ENCODE measurements around the gene YY1AP1. TPM values are rescaled to one million over a fixed set of nuclear protein-coding genes. Genes with fewer than 3 reads are reported as not detected.

Gene YY1AP1, protein sequence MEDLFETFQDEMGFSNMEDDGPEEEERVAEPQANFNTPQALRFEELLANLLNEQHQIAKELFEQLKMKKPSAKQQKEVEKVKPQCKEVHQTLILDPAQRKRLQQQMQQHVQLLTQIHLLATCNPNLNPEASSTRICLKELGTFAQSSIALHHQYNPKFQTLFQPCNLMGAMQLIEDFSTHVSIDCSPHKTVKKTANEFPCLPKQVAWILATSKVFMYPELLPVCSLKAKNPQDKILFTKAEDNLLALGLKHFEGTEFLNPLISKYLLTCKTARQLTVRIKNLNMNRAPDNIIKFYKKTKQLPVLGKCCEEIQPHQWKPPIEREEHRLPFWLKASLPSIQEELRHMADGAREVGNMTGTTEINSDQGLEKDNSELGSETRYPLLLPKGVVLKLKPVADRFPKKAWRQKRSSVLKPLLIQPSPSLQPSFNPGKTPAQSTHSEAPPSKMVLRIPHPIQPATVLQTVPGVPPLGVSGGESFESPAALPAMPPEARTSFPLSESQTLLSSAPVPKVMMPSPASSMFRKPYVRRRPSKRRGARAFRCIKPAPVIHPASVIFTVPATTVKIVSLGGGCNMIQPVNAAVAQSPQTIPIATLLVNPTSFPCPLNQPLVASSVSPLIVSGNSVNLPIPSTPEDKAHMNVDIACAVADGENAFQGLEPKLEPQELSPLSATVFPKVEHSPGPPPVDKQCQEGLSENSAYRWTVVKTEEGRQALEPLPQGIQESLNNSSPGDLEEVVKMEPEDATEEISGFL
- total RNA-seq (67.1 TPM), polyA plus RNA-seq (ENCODE audit: insufficient read depth, low read depth, low replicate concordance) (33.4 TPM)
- long read RNA-seq, donor 1, transcript YY1AP1-212 (11 exons, 2,654 nt), result major isoform, 7 of 104 reads
- long read RNA-seq, donor 1, partial matches to known transcripts, result 86 of 104 reads
- long read RNA-seq, donor 1, other reads (novel, unspliced or antisense), result 9 of 104 reads
- long read RNA-seq, donor 2, partial matches to known transcripts, result 0 of 7 reads
- long read RNA-seq, donor 2, other reads (novel, unspliced or antisense), result 0 of 7 reads
- long read RNA-seq, donor 3, partial matches to known transcripts, result 123 of 149 reads
- long read RNA-seq, donor 3, other reads (novel, unspliced or antisense), result 19 of 149 reads
- long read RNA-seq, donor 4, transcript YY1AP1-212 (11 exons, 2,654 nt), result major isoform, 7 of 20 reads
- long read RNA-seq, donor 4, partial matches to known transcripts, result 8 of 20 reads
- long read RNA-seq, donor 4, other reads (novel, unspliced or antisense), result 0 of 20 reads
- long read RNA-seq, donor 5, partial matches to known transcripts, result 0 of 1 reads
- long read RNA-seq, donor 5, other reads (novel, unspliced or antisense), result 0 of 1 reads
- long read RNA-seq, donor 6, partial matches to known transcripts, result 164 of 185 reads
- long read RNA-seq, donor 6, other reads (novel, unspliced or antisense), result 18 of 185 reads
- long read RNA-seq, donor 7, transcript YY1AP1-212 (11 exons, 2,654 nt), result minor isoform, 7 of 26 reads
- long read RNA-seq, donor 7, transcript YY1AP1-205 (11 exons, 2,663 nt), result major isoform, 9 of 26 reads
- long read RNA-seq, donor 7, partial matches to known transcripts, result 3 of 26 reads
- long read RNA-seq, donor 7, other reads (novel, unspliced or antisense), result 6 of 26 reads
- long read RNA-seq, donor 8, partial matches to known transcripts, result 5 of 7 reads
- long read RNA-seq, donor 8, other reads (novel, unspliced or antisense), result 0 of 7 reads
- long read RNA-seq, donor 9, partial matches to known transcripts, result 0 of 5 reads
- long read RNA-seq, donor 9, other reads (novel, unspliced or antisense), result 0 of 5 reads
- long read RNA-seq, donor 10, partial matches to known transcripts, result 0 of 4 reads
- long read RNA-seq, donor 10, other reads (novel, unspliced or antisense), result 0 of 4 reads

DNA sequence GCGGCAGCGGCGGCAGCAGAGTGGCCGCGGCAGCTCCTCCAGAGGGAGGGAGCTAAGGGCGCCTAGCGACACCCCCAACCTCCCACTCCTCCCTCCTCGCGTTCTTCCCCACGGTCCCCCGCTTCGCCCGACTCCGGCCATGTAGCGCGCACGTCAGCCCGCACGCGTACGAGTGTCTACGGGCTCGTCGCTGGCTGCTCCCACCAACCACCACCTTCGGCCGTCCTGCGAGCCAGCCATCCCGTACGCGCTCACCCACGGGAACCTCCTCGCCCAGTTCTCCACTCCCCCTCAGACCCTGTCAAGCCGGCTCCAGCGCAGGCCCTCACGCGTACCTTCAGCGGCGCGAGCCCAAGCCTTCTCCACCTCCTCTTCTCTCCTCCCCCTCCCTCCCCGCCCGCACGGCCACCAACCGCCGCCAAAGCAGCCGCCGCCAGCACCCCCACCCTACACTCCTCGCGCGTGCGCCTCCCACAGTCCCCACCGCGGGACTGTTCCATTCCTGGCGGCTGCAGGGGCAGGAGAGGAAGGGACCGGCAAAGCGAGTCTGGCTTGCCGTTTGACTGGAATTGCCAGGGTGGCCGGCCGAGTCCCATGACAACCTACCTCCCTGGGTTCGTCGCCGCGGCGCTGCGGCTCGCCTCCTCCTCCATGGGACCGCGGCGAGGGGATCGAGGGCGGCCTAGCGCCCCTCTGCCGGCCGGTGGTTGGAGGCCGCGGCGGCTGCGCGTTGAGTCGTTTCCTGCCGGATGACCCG, at the start of gene YY1AP1:
YY1AP1 (minus strand) TSS at position 451 of the 757 bp plus-strand sequence. CDS start 8,338 bp downstream, outside the sequence.
- peak within 1 kb of the TSS; percentile 81 to 90 (median 88) for H3K9ac ChIP-seq (ENCODE audit: low read length in 3 of 3)
- peak; percentile 93 to 98 (median 96) for DNase-seq
- peaks cover 3 to 4% (median 4%) of the 10 kb centered on the region in 3 donors for H3K36me3 ChIP-seq (ENCODE audit: control insufficient read depth in 2 of 3, insufficient read depth in 3 of 3, low read length in 3 of 3)
- intact Hi-C loops (cut with DNase I), result no loop called here
- no peak for FAIRE-seq
- peak within 1 kb of the TSS; percentile 98 to 99 for H3K27ac ChIP-seq (ENCODE audit: low read depth in 2 of 2, low read length in 2 of 2)
- TF ChIP-seq, protein P1, sequence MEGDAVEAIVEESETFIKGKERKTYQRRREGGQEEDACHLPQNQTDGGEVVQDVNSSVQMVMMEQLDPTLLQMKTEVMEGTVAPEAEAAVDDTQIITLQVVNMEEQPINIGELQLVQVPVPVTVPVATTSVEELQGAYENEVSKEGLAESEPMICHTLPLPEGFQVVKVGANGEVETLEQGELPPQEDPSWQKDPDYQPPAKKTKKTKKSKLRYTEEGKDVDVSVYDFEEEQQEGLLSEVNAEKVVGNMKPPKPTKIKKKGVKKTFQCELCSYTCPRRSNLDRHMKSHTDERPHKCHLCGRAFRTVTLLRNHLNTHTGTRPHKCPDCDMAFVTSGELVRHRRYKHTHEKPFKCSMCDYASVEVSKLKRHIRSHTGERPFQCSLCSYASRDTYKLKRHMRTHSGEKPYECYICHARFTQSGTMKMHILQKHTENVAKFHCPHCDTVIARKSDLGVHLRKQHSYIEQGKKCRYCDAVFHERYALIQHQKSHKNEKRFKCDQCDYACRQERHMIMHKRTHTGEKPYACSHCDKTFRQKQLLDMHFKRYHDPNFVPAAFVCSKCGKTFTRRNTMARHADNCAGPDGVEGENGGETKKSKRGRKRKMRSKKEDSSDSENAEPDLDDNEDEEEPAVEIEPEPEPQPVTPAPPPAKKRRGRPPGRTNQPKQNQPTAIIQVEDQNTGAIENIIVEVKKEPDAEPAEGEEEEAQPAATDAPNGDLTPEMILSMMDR (IDR thresholded peaks at IDR 0.05; ENCODE audit: borderline replicate concordance, extremely low read depth, insufficient read depth), result peak; percentile 1
- H3K27me3 ChIP-seq (ENCODE audit: control insufficient read depth, insufficient read depth, low read length), result no peaks in the 10 kb centered on the region
- H3K9me3 ChIP-seq (ENCODE audit: control insufficient read depth in 2 of 3, insufficient read depth in 1 of 3, low read length in 3 of 3), result no peaks in the 10 kb centered on the region
- peak within 1 kb of the TSS; percentile 92 to 93 (median 93) for H3K4me3 ChIP-seq (ENCODE audit: low read length in 3 of 3)
- H3K4me1 ChIP-seq (ENCODE audit: control insufficient read depth in 2 of 3, insufficient read depth in 2 of 3, low read depth in 1 of 3, low read length in 3 of 3), result peaks cover 0 to 11% (median 0%) of the 10 kb centered on the region in 3 donors

DNA sequence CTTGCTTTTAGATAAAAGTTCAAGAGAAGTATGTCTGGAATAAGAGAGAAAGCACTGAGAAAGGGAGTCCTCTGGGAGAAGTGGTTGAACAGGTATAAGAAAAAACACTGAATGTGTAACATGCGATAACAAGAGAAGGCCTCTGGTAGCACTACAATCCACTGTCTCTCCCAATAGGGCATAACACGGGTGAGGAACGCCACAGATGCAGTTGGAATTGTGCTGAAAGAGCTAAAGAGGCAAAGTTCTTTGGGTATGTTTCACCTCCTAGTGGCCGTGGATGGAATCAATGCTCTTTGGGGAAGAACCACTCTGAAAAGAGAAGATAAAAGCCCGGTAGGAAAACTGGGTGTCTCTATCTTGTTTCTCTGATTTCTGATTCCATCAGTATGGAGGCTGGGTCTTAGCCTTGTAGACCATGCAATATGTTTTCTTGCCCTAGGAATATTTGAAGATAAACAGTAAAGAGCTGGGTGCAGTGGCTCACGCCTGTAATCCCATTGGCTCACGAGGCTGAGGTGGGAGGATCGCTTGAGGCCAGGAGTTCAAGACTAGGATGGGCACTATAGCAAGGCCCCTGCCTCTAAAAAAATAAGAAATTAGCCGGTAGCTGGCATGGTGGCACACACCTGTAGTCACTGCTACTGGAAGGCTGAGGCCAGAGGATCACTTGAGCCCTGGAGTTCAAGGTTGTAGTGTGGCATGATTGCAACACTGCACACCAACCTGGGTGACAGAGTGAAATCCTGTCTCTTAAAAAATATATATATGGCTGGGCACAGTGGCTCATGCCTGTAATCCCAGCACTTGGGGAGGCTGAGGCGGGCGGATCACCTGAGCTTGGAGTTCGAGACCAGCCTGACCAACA, 40.7 kb upstream of the YY1AP1 start:
- no peaks in the 10 kb centered on the region for H3K9me3 ChIP-seq (ENCODE audit: control insufficient read depth in 2 of 3, insufficient read depth in 1 of 3, low read length in 3 of 3)

More for the DNA sequence above, 40.7 kb upstream of the YY1AP1 start:
- FAIRE-seq (no peak), DNase-seq (peak in 4 of 5 donors; percentile 43 to 88 (median 70))
- intact Hi-C loops (cut with DNase I), result no loop called here
- no peaks in the 10 kb centered on the region for H3K27me3 ChIP-seq (ENCODE audit: control insufficient read depth, insufficient read depth, low read length)
- peaks cover 2 to 10% (median 6%) of the 10 kb centered on the region in 3 donors for H3K36me3 ChIP-seq (ENCODE audit: control insufficient read depth in 2 of 3, insufficient read depth in 3 of 3, low read length in 3 of 3)
- H3K4me3 ChIP-seq (ENCODE audit: low read length in 3 of 3), result no peak overlapping the region
- TF ChIP-seq, protein P1 (IDR thresholded peaks at IDR 0.05; ENCODE audit: borderline replicate concordance, extremely low read depth, insufficient read depth), result peak; percentile 50
- no peak overlapping the region for H3K27ac ChIP-seq (ENCODE audit: low read depth in 2 of 2, low read length in 2 of 2)
- H3K9ac ChIP-seq (ENCODE audit: low read length in 3 of 3), result no peak overlapping the region
- H3K4me1 ChIP-seq (ENCODE audit: control insufficient read depth in 2 of 3, insufficient read depth in 2 of 3, low read depth in 1 of 3, low read length in 3 of 3), result no peaks in the 10 kb centered on the region

All from kidney (tissue), 22 donors.